ENCODE data around the gene SIAH2.

GRCh38 chr3:150742141-150742523, 20.8 kb downstream of the SIAH2 start:
- TF ChIP-seq, protein P1, sequence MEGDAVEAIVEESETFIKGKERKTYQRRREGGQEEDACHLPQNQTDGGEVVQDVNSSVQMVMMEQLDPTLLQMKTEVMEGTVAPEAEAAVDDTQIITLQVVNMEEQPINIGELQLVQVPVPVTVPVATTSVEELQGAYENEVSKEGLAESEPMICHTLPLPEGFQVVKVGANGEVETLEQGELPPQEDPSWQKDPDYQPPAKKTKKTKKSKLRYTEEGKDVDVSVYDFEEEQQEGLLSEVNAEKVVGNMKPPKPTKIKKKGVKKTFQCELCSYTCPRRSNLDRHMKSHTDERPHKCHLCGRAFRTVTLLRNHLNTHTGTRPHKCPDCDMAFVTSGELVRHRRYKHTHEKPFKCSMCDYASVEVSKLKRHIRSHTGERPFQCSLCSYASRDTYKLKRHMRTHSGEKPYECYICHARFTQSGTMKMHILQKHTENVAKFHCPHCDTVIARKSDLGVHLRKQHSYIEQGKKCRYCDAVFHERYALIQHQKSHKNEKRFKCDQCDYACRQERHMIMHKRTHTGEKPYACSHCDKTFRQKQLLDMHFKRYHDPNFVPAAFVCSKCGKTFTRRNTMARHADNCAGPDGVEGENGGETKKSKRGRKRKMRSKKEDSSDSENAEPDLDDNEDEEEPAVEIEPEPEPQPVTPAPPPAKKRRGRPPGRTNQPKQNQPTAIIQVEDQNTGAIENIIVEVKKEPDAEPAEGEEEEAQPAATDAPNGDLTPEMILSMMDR (IDR thresholded peaks at IDR 0.05): no peak
- no peak for TF ChIP-seq POLR2A (IDR thresholded peaks at IDR 0.05)

Data from Peyer's patch (tissue), 4 donors.